Measurements from ENCODE around the gene DTWD1.
"Not testable (repeated sequence)": the region's sequence is repeated elsewhere in the genome, so short reads cannot be mapped to it uniquely, and the experiment has no call there.

Gene DTWD1
- total RNA-seq: 1.5 to 17.3 (median 9.3) reads per million in 18 experiments

GRCh38 chr15:49620658-49621368 lies at the start of gene DTWD1, which contains the start of gene FAM227B:
Gene DTWD1, plus strand, starts transcription at chr15:49621048. Its CDS starts 4,120 bp downstream, at chr15:49625168.
Gene FAM227B, minus strand, starts transcription at chr15:49620818. Its CDS starts 5,647 bp downstream, at chr15:49615171.
- DNase-seq: peak; percentile 99

- DNase-seq: no peak
These were observed 47.4 kb upstream of the DTWD1 start for GRCh38 chr15:49573421-49573820.

- DNase-seq: no peak
These were observed 31.8 kb upstream of the DTWD1 start for GRCh38 chr15:49589030-49589429.

GRCh38 chr15:49592829-49593316 lies 28.0 kb upstream of the DTWD1 start:
- DNase-seq: not testable (repeated sequence)

GRCh38 chr15:49604625-49605409 lies 16.0 kb upstream of the DTWD1 start:
- no peak for DNase-seq

GRCh38 chr15:49605588-49605987 lies 15.3 kb upstream of the DTWD1 start:
- no peak for DNase-seq

- no peak for DNase-seq
These were observed 14.3 kb upstream of the DTWD1 start for GRCh38 chr15:49606594-49606993.

- no peak for DNase-seq
These were observed 10.5 kb upstream of the DTWD1 start for GRCh38 chr15:49610157-49610918.

- DNase-seq: not testable (repeated sequence)
These were observed 8.6 kb upstream of the DTWD1 start for GRCh38 chr15:49612240-49612639.

GRCh38 chr15:49619226-49619625 lies 1.6 kb upstream of the DTWD1 start:
- no peak for DNase-seq

- DNase-seq: peak; percentile 34 to 74
These were observed 649 bp upstream of the DTWD1 start for GRCh38 chr15:49620199-49620598.

GRCh38 chr15:49621401-49621811 lies 558 bp downstream of the DTWD1 start:
- peak; percentile 18 to 20 for DNase-seq

- DNase-seq: no peak
These were observed 1.0 kb downstream of the DTWD1 start for GRCh38 chr15:49621887-49622286.

- DNase-seq: no peak
These were observed 1.7 kb downstream of the DTWD1 start for GRCh38 chr15:49622561-49622960.

- DNase-seq: no peak
These were observed 3.2 kb downstream of the DTWD1 start for GRCh38 chr15:49624056-49624455.

- no peak for DNase-seq
These were observed 4.7 kb downstream of the DTWD1 start for GRCh38 chr15:49625460-49626036.

- DNase-seq: no peak
These were observed 6.6 kb downstream of the DTWD1 start for GRCh38 chr15:49627407-49627877.

- DNase-seq: no peak
These were observed 7.5 kb downstream of the DTWD1 start for GRCh38 chr15:49628379-49628778.

- DNase-seq: no peak
These were observed 17.0 kb downstream of the DTWD1 start for GRCh38 chr15:49637857-49638256.

GRCh38 chr15:49644364-49644794 lies 23.5 kb downstream of the DTWD1 start:
- DNase-seq: no peak

- no peak for DNase-seq
These were observed 24.4 kb downstream of the DTWD1 start for GRCh38 chr15:49645277-49645676.

GRCh38 chr15:49645941-49646340 lies 25.1 kb downstream of the DTWD1 start:
- no peak for DNase-seq

All from inflammatory macrophage (primary cell).